Measurements from ENCODE around the gene GJC1.

DNA sequence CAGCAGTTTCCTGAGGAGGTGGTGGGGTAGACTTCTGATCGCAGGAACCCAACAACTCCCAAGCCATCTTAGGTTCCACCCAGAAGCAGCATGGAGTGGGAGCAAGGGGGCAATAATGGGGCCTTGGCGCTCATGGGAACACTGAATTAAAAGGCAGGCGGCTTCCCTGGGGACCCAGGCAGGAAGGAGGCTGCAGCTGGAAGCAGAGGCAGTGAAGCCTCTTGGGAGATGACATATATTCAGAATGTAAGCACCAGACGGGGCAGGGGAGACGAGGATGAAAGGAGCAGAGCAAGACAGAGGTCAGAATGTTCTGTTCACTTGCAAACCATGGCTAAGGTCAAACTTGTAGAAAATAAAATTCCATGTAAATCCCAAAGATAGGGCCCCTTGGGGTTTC is 20.5 kb upstream of the GJC1 start:
- TF ChIP-seq, protein P1, sequence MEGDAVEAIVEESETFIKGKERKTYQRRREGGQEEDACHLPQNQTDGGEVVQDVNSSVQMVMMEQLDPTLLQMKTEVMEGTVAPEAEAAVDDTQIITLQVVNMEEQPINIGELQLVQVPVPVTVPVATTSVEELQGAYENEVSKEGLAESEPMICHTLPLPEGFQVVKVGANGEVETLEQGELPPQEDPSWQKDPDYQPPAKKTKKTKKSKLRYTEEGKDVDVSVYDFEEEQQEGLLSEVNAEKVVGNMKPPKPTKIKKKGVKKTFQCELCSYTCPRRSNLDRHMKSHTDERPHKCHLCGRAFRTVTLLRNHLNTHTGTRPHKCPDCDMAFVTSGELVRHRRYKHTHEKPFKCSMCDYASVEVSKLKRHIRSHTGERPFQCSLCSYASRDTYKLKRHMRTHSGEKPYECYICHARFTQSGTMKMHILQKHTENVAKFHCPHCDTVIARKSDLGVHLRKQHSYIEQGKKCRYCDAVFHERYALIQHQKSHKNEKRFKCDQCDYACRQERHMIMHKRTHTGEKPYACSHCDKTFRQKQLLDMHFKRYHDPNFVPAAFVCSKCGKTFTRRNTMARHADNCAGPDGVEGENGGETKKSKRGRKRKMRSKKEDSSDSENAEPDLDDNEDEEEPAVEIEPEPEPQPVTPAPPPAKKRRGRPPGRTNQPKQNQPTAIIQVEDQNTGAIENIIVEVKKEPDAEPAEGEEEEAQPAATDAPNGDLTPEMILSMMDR (IDR thresholded peaks at IDR 0.05) = no peak
- no peak for TF ChIP-seq POLR2AphosphoS5 (IDR thresholded peaks at IDR 0.05)
- TF ChIP-seq POLR2A (IDR thresholded peaks at IDR 0.05) = no peak

All from breast epithelium (tissue), 3 donors.